Right lobe of liver (tissue), 6 donors: ENCODE results near the gene UROC1. TPM values are rescaled to one million over a fixed set of nuclear protein-coding genes. Genes with fewer than 3 reads are reported as not detected.
A peak's percentile ranks its signal among the peaks of the same experiment; 100 is the strongest.

Experiments
- ATAC-seq, 4 donors: fragments of 200-7000 bp; cut with Tn5 transposase; one replicate each; pipeline ENCODE4 v1.9.1; 2020; ENCODE audit warnings: mild to moderate bottlenecking in 4 of 4, moderate library complexity in 4 of 4
- DNase-seq, 3 donors: peaks; one replicate each; pipeline ENCODE4 v3.0.0-alpha.2; 2020
- H3K27ac ChIP-seq, 3 donors: fragments of 200-600 bp; one replicate each; pipeline ENCODE4 v1.8.0; 2022
- H3K27me3 ChIP-seq, 2 donors: fragments of 200-600 bp; one replicate each; pipeline ENCODE4 v1.8.0; 2022
- H3K36me3 ChIP-seq, 4 donors: fragments of 200-600 bp; sonication (generic) in 1 of 4; one replicate each; pipeline versions ENCODE4 v1.5.1 to v1.8.0; 2017 to 2022; ENCODE audit warnings: control low read depth in 1 of 4
- H3K4me1 ChIP-seq, 4 donors: fragments of 200-600 bp; sonication (generic) in 1 of 4; one replicate each; pipeline versions ENCODE4 v1.5.1 to v1.8.0; 2017 to 2022; ENCODE audit warnings: control low read depth in 1 of 4
- H3K4me3 ChIP-seq, 3 donors: fragments of 200-600 bp; one replicate each; pipeline ENCODE4 v1.8.0; 2022
- H3K9me3 ChIP-seq, 4 donors: fragments of 200-600 bp; sonication (generic) in 1 of 4; one replicate each; pipeline versions ENCODE4 v1.5.1 to v1.8.0; 2017 to 2022; ENCODE audit warnings: control low read depth in 1 of 4
- CTCF ChIP-seq, 4 donors: fragments of 200-600 bp in 3 of 4; fragments of 450-650 bp in 1 of 4; IDR thresholded peaks; one replicate each; pipeline versions ENCODE4 v1.5.1 to v1.8.0; 2016 to 2022; ENCODE audit warnings: antibody characterized with exemption in 4 of 4, mild to moderate bottlenecking in 2 of 4
- POLR2A ChIP-seq: fragments of 450-650 bp; IDR thresholded peaks from one replicate; pipeline ENCODE4 v1.6.1; 2017; ENCODE audit warnings: antibody characterized with exemption, mild to moderate bottlenecking
- WGBS: methylation state at CpG from one replicate; pipeline ENCODE4 v1.1.6; 2018; ENCODE audit warnings: low coverage, low lambda C conversion rate; ENCODE audit not compliant: insufficient coverage; ENCODE audit errors: missing lambda C conversion rate; 5-methylcytosine and 5-hydroxymethylcytosine counted together
- intact Hi-C, 2 donors: fragments of 100-400 bp; cut with DNase I; formaldehyde crosslinking; loops; one replicate each; pipeline versions ENCODE4 v1.11.2 to v1.14.1; 2022
- total RNA-seq, 6 experiments: library from RNA; depleted of rRNA in 2 of 6; stranded (reverse); fragments of >200 nt in 2 of 6; fragmentation: NEBNext Ultra II Directional in 3 of 6; extraction: Animal tissue kit (Norgen Biotek cat#: 25700) in 3 of 6; gene quantifications; one replicate each; pipeline versions ENCODE4 v1.1.0 to v1.2.4, GENCODE V29; 2016 to 2023
- donor health status: DM: no; HTN: yes; CAD: no.
- donor health status: DM: no; HTN: no; CAD: no.
- donor health status: DM: no; HTN: no; CAD: no.
- donor health status: DM: no; HTN: yes; CAD: no.
- donor health status: DM: no; HTN: yes; CAD: no.

Gene UROC1
- total RNA-seq, 6 experiments from 2014 or later: 15.1 to 101 (median 55.8) TPM

- intact Hi-C loops: no loop called here
- TF ChIP-seq CTCF (IDR thresholded peaks at IDR 0.05): no peak
- TF ChIP-seq POLR2A: no peak
- ATAC-seq: peak; percentile 3 to 33 (median 26)
- DNase-seq: peak; percentile 71 to 87 (median 72)
- Histone ChIP-seq H3K4me3 (no peak overlapping the region), H3K27ac (no peak overlapping the region), H3K4me1 (peaks cover 0 to 24% (median 4%) of the 10 kb centered on the region in 4 donors), H3K36me3 (no peaks in the 10 kb centered on the region), H3K27me3 (no peaks in the 10 kb centered on the region), H3K9me3 (no peaks in the 10 kb centered on the region)
- 37% methylated on average over 5 of the region's 8 CpGs for WGBS
These were observed 36.7 kb downstream of the UROC1 start for GRCh38 chr3:126480861-126481260.

GRCh38 chr3:126480206-126480605 lies 37.4 kb downstream of the UROC1 start:
- ATAC-seq (no peak), DNase-seq (peak in 2 of 3 donors; percentile 15 to 52)
- WGBS: 100% methylated on average over 1 of the region's 5 CpGs
- intact Hi-C loops: no loop called here
- H3K4me3 ChIP-seq: no peak overlapping the region
- TF ChIP-seq CTCF (IDR thresholded peaks at IDR 0.05): no peak
- no peak for TF ChIP-seq POLR2A
- H3K27me3 ChIP-seq: no peaks in the 10 kb centered on the region
- H3K27ac ChIP-seq: no peak overlapping the region
- H3K9me3 ChIP-seq: no peaks in the 10 kb centered on the region
- H3K36me3 ChIP-seq: no peaks in the 10 kb centered on the region
- peaks cover 0 to 24% (median 4%) of the 10 kb centered on the region in 4 donors for H3K4me1 ChIP-seq

- no peaks in the 10 kb centered on the region for H3K36me3 ChIP-seq
- WGBS: 83% methylated on average over 1 of the region's 1 CpG
- no peaks in the 10 kb centered on the region for H3K9me3 ChIP-seq
- no peak for DNase-seq
- ATAC-seq: no peak
- peaks cover 0 to 19% (median 4%) of the 10 kb centered on the region in 4 donors for H3K4me1 ChIP-seq
- H3K27me3 ChIP-seq: no peaks in the 10 kb centered on the region
- no peak overlapping the region for H3K27ac ChIP-seq
- intact Hi-C loops: no loop called here
- TF ChIP-seq POLR2A (no peak), CTCF (IDR thresholded peaks at IDR 0.05) (no peak)
- no peak overlapping the region for H3K4me3 ChIP-seq
These were observed 37.9 kb downstream of the UROC1 start for GRCh38 chr3:126479642-126480041.

- Histone ChIP-seq H3K36me3 (no peaks in the 10 kb centered on the region), H3K27me3 (no peaks in the 10 kb centered on the region), H3K27ac (no peak overlapping the region), H3K9me3 (no peaks in the 10 kb centered on the region), H3K4me1 (peaks cover 0 to 25% (median 7%) of the 10 kb centered on the region in 4 donors), H3K4me3 (no peak overlapping the region)
- ATAC-seq (no peak), DNase-seq (peak in 2 of 3 donors; percentile 17 to 26)
- intact Hi-C loops: no loop called here
- WGBS: 85% methylated on average over 4 of the region's 14 CpGs
- no peak for TF ChIP-seq POLR2A
- no peak for TF ChIP-seq CTCF (IDR thresholded peaks at IDR 0.05)
These were observed 38.8 kb downstream of the UROC1 start for GRCh38 chr3:126478581-126479310.
